ENCODE measurements around the gene PLCH1.

- TF ChIP-seq CTCF (IDR thresholded peaks at IDR 0.05) = no peak
- TF ChIP-seq POLR2A (IDR thresholded peaks at IDR 0.05) = no peak
- TF ChIP-seq EP300 (IDR thresholded peaks at IDR 0.05) = no peak
Observed at GRCh38 chr3:155639462-155640055, 105.3 kb downstream of the PLCH1 start.

Data from ovary (tissue), 3 donors.